ENCODE results near the gene RAPGEF1.

GRCh38 chr9:131700076-131700475 lies 39.8 kb downstream of the RAPGEF1 start:
- TF ChIP-seq CTCF (conservative IDR thresholded peaks at IDR 0.05 in 1 of 2, IDR thresholded peaks at IDR 0.05 in 1 of 2; ENCODE audit: low read depth in 1 of 2, low read length in 2 of 2) = no peak
- TF ChIP-seq EZH2 (IDR thresholded peaks at IDR 0.05; ENCODE audit: low read length, missing control alignments) = no peak

All from fibroblast of lung (primary cell).